GM23338 (cell line): Measurements from ENCODE around the gene PRG2. TPM values are rescaled to one million over a fixed set of nuclear protein-coding genes. Genes with fewer than 3 reads are reported as not detected.
A peak's percentile ranks its signal among the peaks of the same experiment; 100 is the strongest.

Experiments
- ATAC-seq: fragments of 200-7000 bp; cut with Tn5 transposase; 3 replicates; pipeline ENCODE4 v1.9.1; 2020
- DNase-seq: peaks from one replicate; pipeline ENCODE4 v3.0.0-alpha.2; 2015; ENCODE audit warnings: low spot score
- H2AFZ ChIP-seq: fragments of 200-600 bp; sonication (generic); 2 replicates; pipeline ENCODE4 v1.8.0; 2016; ENCODE audit warnings: antibody characterized with exemption, mild to moderate bottlenecking, moderate library complexity
- H3F3A ChIP-seq: fragments of 200-600 bp; sonication (generic); replicated peaks from 2 replicates; pipeline ENCODE4 v1.8.0; 2017; ENCODE audit warnings: antibody characterized with exemption, mixed run types, low read depth
- H3K27ac ChIP-seq: fragments of 200-600 bp; sonication (generic); 2 replicates; pipeline ENCODE4 v1.6.1; 2016; ENCODE audit warnings: low read depth
- H3K27me3 ChIP-seq: fragments of 200-600 bp; sonication (generic); 2 replicates; pipeline ENCODE4 v1.8.0; 2016; ENCODE audit warnings: mild to moderate bottlenecking, mixed run types, moderate library complexity; ENCODE audit not compliant: insufficient read depth
- H3K36me3 ChIP-seq: fragments of 200-600 bp; sonication (generic); 2 replicates; pipeline ENCODE4 v1.8.0; 2016; ENCODE audit warnings: mild to moderate bottlenecking; ENCODE audit not compliant: insufficient read depth
- H3K4me1 ChIP-seq: fragments of 200-600 bp; sonication (generic); 2 replicates; pipeline ENCODE4 v1.8.0; 2016; ENCODE audit warnings: mild to moderate bottlenecking, moderate library complexity; ENCODE audit not compliant: insufficient read depth
- H3K4me2 ChIP-seq: fragments of 200-600 bp; sonication (generic); 2 replicates; pipeline ENCODE4 v1.7.1; 2017; ENCODE audit warnings: mixed run types
- H3K4me3 ChIP-seq: fragments of 200-600 bp; sonication (generic); 2 replicates; pipeline ENCODE4 v1.6.1; 2016; ENCODE audit warnings: mixed run types
- H3K79me2 ChIP-seq: fragments of 200-600 bp; sonication (generic); replicated peaks from 2 replicates; pipeline ENCODE4 v1.8.0; 2017; ENCODE audit warnings: mild to moderate bottlenecking; ENCODE audit not compliant: insufficient read depth
- H3K9me2 ChIP-seq: fragments of 200-600 bp; sonication (generic); 2 replicates; pipeline ENCODE4 v1.8.0; 2017; ENCODE audit not compliant: insufficient read depth
- H4K20me1 ChIP-seq: fragments of 200-600 bp; sonication (generic); replicated peaks from 2 replicates; pipeline ENCODE4 v1.8.0; 2017; ENCODE audit warnings: mild to moderate bottlenecking; ENCODE audit not compliant: insufficient read depth
- H3K27ac Mint-ChIP-seq: 2 replicates; pipeline ENCODE4 v1.8.0; 2020; ENCODE audit warnings: inconsistent platforms, mild to moderate bottlenecking, moderate library complexity, mixed read lengths
- H3K27me3 Mint-ChIP-seq: 3 replicates; pipeline ENCODE4 v1.8.0; 2022; ENCODE audit warnings: low read depth, mild to moderate bottlenecking, moderate library complexity, mixed read lengths, inconsistent platforms; ENCODE audit not compliant: insufficient read depth, poor library complexity
- H3K36me3 Mint-ChIP-seq: 3 replicates; pipeline ENCODE4 v1.8.0; 2021; ENCODE audit warnings: low read depth, mild to moderate bottlenecking, inconsistent platforms, moderate library complexity, mixed read lengths
- H3K4me1 Mint-ChIP-seq: 3 replicates; pipeline ENCODE4 v1.8.0; 2020; ENCODE audit warnings: mild to moderate bottlenecking, inconsistent platforms, mixed read lengths
- H3K4me3 Mint-ChIP-seq: 3 replicates; pipeline ENCODE4 v1.8.0; 2021; ENCODE audit warnings: moderate library complexity, mild to moderate bottlenecking, inconsistent platforms, mixed read lengths
- H3K9me3 Mint-ChIP-seq: 3 replicates; pipeline ENCODE4 v1.8.0; 2020; ENCODE audit warnings: moderate library complexity, mild to moderate bottlenecking, inconsistent platforms, mixed read lengths
- CREB1 ChIP-seq: fragments of 250-450 bp; sonication (Bioruptor Pico); IDR thresholded peaks from 2 replicates; pipeline ENCODE4 v1.5.0; 2020; ENCODE audit warnings: low read depth, mild to moderate bottlenecking, moderate library complexity
- EZH2 ChIP-seq: fragments of 200-600 bp; sonication (generic); IDR thresholded peaks from one replicate; pipeline ENCODE4 v1.8.0; 2017; ENCODE audit warnings: antibody characterized with exemption, mild to moderate bottlenecking, low read depth; ENCODE audit not compliant: unreplicated experiment
- EZH2phosphoT487 ChIP-seq: fragments of 200-600 bp; sonication (generic); IDR thresholded peaks from one replicate; pipeline ENCODE4 v1.8.1; 2018; ENCODE audit warnings: antibody characterized with exemption; ENCODE audit not compliant: unreplicated experiment
- JUNB ChIP-seq: IDR thresholded peaks from one replicate; pipeline ENCODE4 v1.6.1; 2016; ENCODE audit warnings: antibody characterized with exemption; ENCODE audit not compliant: unreplicated experiment
- NANOG ChIP-seq: IDR thresholded peaks from 2 replicates; pipeline ENCODE4 v1.6.1; 2016; ENCODE audit warnings: antibody characterized with exemption, borderline replicate concordance
- POLR2AphosphoS5 ChIP-seq: IDR thresholded peaks from 2 replicates; pipeline ENCODE4 v1.6.1; 2016; ENCODE audit warnings: antibody characterized with exemption, low read depth
- STAT1 ChIP-seq: IDR thresholded peaks from one replicate; pipeline ENCODE4 v1.6.1; 2016; ENCODE audit warnings: antibody characterized with exemption; ENCODE audit not compliant: unreplicated experiment
- ZNF114 ChIP-seq: fragments of 250-450 bp; sonication (Bioruptor Pico); IDR thresholded peaks from 2 replicates; pipeline ENCODE4 v1.5.0; 2020; ENCODE audit warnings: mild to moderate bottlenecking, moderate library complexity
- ZNF331 ChIP-seq: fragments of 250-450 bp; sonication (Bioruptor Pico); IDR thresholded peaks from 2 replicates; pipeline ENCODE4 v1.5.0; 2020; ENCODE audit warnings: low read depth, mild to moderate bottlenecking, moderate library complexity
- polyA plus RNA-seq: library from polyadenylated mRNA; unstranded; fragments of >200 nt; fragmentation: Nextera tagmentation; extraction: Ambion mirVana; gene quantifications from 2 replicates; pipeline ENCODE4 v1.2.1, GENCODE V29; 2016
- total RNA-seq: library from RNA; depleted of rRNA; stranded (reverse); fragments of >200 nt; shearing (Covaris generic); gene quantifications from 2 replicates; pipeline ENCODE4 v1.2.3, GENCODE V29; 2014
- TF ChIP-seq, protein P1 (sequence below): IDR thresholded peaks from 2 replicates; pipeline ENCODE4 v1.6.1; 2016; ENCODE audit warnings: antibody characterized with exemption
- TF ChIP-seq, protein P2 (sequence below): IDR thresholded peaks from one replicate; pipeline ENCODE4 v1.6.1; 2018; ENCODE audit warnings: antibody characterized with exemption; ENCODE audit not compliant: unreplicated experiment
- TF ChIP-seq, protein P3 (sequence below), 2 experiments: fragments of 200-600 bp in 1 of 2; sonication (generic) in 1 of 2; conservative IDR thresholded peaks; 2 replicates each; pipeline versions ENCODE4 v1.5.1 to v1.6.1; 2016 to 2017; ENCODE audit warnings: antibody characterized with exemption in 2 of 2, low read depth in 2 of 2, mild to moderate bottlenecking in 2 of 2, moderate library complexity in 1 of 2
- TF ChIP-seq, protein P4 (sequence below): fragments of 250-450 bp; sonication (Bioruptor Pico); IDR thresholded peaks from 2 replicates; pipeline ENCODE4 v1.5.0; 2020; ENCODE audit warnings: mild to moderate bottlenecking, moderate library complexity

PRG2 gene
- total and polyA plus RNA-seq, 2 experiments from 2014 or later = not detected

DNA sequence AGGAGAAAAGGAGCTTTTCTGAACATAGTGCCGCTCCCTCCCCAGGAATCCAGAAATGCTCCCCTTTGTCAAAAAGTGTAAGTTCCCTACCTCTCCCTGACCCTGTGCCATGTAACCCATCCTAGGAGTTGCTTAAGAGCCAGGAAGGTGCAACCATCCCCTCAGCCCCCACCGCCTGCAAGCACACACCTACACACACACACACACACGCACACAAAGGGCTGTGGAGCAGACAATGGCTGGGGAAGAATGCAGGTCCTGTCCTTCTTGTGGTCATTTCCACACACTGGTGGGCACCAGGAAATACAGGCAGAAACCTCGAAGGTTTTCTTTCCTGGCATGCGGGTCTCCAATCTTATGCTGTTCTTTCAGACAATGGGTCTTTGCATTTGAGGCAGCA lies 51.1 kb downstream of the PRG2 start:
- no peaks in the 10 kb centered on the region for H3K36me3 ChIP-seq
- TF ChIP-seq ZNF114 (no peak), NANOG (no peak), EZH2 (no peak), CREB1 (CRISPR knock-in tag) (no peak), POLR2AphosphoS5 (no peak), ZNF331 (CRISPR knock-in tag) (no peak), JUNB (no peak), EZH2phosphoT487 (no peak), STAT1 (no peak)
- TF ChIP-seq, protein P1, sequence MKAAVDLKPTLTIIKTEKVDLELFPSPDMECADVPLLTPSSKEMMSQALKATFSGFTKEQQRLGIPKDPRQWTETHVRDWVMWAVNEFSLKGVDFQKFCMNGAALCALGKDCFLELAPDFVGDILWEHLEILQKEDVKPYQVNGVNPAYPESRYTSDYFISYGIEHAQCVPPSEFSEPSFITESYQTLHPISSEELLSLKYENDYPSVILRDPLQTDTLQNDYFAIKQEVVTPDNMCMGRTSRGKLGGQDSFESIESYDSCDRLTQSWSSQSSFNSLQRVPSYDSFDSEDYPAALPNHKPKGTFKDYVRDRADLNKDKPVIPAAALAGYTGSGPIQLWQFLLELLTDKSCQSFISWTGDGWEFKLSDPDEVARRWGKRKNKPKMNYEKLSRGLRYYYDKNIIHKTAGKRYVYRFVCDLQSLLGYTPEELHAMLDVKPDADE = no peak
- TF ChIP-seq, protein P2, sequence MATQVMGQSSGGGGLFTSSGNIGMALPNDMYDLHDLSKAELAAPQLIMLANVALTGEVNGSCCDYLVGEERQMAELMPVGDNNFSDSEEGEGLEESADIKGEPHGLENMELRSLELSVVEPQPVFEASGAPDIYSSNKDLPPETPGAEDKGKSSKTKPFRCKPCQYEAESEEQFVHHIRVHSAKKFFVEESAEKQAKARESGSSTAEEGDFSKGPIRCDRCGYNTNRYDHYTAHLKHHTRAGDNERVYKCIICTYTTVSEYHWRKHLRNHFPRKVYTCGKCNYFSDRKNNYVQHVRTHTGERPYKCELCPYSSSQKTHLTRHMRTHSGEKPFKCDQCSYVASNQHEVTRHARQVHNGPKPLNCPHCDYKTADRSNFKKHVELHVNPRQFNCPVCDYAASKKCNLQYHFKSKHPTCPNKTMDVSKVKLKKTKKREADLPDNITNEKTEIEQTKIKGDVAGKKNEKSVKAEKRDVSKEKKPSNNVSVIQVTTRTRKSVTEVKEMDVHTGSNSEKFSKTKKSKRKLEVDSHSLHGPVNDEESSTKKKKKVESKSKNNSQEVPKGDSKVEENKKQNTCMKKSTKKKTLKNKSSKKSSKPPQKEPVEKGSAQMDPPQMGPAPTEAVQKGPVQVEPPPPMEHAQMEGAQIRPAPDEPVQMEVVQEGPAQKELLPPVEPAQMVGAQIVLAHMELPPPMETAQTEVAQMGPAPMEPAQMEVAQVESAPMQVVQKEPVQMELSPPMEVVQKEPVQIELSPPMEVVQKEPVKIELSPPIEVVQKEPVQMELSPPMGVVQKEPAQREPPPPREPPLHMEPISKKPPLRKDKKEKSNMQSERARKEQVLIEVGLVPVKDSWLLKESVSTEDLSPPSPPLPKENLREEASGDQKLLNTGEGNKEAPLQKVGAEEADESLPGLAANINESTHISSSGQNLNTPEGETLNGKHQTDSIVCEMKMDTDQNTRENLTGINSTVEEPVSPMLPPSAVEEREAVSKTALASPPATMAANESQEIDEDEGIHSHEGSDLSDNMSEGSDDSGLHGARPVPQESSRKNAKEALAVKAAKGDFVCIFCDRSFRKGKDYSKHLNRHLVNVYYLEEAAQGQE = no peak
- TF ChIP-seq, protein P3, sequence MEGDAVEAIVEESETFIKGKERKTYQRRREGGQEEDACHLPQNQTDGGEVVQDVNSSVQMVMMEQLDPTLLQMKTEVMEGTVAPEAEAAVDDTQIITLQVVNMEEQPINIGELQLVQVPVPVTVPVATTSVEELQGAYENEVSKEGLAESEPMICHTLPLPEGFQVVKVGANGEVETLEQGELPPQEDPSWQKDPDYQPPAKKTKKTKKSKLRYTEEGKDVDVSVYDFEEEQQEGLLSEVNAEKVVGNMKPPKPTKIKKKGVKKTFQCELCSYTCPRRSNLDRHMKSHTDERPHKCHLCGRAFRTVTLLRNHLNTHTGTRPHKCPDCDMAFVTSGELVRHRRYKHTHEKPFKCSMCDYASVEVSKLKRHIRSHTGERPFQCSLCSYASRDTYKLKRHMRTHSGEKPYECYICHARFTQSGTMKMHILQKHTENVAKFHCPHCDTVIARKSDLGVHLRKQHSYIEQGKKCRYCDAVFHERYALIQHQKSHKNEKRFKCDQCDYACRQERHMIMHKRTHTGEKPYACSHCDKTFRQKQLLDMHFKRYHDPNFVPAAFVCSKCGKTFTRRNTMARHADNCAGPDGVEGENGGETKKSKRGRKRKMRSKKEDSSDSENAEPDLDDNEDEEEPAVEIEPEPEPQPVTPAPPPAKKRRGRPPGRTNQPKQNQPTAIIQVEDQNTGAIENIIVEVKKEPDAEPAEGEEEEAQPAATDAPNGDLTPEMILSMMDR (conservative IDR thresholded peaks at IDR 0.05; ENCODE audit: low read depth in 2 of 2) = no peak
- TF ChIP-seq, protein P4, sequence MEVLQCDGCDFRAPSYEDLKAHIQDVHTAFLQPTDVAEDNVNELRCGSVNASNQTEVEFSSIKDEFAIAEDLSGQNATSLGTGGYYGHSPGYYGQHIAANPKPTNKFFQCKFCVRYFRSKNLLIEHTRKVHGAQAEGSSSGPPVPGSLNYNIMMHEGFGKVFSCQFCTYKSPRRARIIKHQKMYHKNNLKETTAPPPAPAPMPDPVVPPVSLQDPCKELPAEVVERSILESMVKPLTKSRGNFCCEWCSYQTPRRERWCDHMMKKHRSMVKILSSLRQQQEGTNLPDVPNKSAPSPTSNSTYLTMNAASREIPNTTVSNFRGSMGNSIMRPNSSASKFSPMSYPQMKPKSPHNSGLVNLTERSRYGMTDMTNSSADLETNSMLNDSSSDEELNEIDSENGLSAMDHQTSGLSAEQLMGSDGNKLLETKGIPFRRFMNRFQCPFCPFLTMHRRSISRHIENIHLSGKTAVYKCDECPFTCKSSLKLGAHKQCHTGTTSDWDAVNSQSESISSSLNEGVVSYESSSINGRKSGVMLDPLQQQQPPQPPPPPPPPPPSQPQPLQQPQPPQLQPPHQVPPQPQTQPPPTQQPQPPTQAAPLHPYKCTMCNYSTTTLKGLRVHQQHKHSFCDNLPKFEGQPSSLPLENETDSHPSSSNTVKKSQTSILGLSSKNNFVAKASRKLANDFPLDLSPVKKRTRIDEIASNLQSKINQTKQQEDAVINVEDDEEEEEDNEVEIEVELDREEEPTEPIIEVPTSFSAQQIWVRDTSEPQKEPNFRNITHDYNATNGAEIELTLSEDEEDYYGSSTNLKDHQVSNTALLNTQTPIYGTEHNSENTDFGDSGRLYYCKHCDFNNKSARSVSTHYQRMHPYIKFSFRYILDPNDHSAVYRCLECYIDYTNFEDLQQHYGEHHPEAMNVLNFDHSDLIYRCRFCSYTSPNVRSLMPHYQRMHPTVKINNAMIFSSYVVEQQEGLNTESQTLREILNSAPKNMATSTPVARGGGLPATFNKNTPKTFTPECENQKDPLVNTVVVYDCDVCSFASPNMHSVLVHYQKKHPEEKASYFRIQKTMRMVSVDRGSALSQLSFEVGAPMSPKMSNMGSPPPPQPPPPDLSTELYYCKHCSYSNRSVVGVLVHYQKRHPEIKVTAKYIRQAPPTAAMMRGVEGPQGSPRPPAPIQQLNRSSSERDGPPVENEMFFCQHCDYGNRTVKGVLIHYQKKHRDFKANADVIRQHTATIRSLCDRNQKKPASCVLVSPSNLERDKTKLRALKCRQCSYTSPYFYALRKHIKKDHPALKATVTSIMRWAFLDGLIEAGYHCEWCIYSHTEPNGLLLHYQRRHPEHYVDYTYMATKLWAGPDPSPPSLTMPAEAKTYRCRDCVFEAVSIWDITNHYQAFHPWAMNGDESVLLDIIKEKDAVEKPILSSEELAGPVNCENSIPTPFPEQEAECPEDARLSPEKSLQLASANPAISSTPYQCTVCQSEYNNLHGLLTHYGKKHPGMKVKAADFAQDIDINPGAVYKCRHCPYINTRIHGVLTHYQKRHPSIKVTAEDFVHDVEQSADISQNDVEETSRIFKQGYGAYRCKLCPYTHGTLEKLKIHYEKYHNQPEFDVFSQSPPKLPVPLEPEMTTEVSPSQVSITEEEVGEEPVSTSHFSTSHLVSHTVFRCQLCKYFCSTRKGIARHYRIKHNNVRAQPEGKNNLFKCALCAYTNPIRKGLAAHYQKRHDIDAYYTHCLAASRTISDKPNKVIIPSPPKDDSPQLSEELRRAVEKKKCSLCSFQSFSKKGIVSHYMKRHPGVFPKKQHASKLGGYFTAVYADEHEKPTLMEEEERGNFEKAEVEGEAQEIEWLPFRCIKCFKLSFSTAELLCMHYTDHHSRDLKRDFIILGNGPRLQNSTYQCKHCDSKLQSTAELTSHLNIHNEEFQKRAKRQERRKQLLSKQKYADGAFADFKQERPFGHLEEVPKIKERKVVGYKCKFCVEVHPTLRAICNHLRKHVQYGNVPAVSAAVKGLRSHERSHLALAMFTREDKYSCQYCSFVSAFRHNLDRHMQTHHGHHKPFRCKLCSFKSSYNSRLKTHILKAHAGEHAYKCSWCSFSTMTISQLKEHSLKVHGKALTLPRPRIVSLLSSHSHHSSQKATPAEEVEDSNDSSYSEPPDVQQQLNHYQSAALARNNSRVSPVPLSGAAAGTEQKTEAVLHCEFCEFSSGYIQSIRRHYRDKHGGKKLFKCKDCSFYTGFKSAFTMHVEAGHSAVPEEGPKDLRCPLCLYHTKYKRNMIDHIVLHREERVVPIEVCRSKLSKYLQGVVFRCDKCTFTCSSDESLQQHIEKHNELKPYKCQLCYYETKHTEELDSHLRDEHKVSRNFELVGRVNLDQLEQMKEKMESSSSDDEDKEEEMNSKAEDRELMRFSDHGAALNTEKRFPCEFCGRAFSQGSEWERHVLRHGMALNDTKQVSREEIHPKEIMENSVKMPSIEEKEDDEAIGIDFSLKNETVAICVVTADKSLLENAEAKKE = no peak
- Mint-ChIP-seq H3K27me3 (peaks cover 12% of the 10 kb centered on the region), H3K9me3 (no peaks in the 10 kb centered on the region), H3K4me1 (peaks cover 61% of the 10 kb centered on the region), H3K4me3 (no peak overlapping the region; the same call in 2 of the 3 replicates), H3K27ac (no peak overlapping the region), H3K36me3 (peaks cover 8% of the 10 kb centered on the region)
- no peak overlapping the region for H3K4me3 ChIP-seq
- peaks cover 14% of the 10 kb centered on the region for H3K79me2 ChIP-seq
- H3K4me1 ChIP-seq = peaks cover 52% of the 10 kb centered on the region
- H4K20me1 ChIP-seq = peaks cover 8% of the 10 kb centered on the region; the same call in 1 of the 2 replicates
- DNase-seq (no peak), ATAC-seq (no peak)
- peaks cover 4% of the 10 kb centered on the region; the same call in 1 of the 2 replicates for H3K27me3 ChIP-seq
- no peaks in the 10 kb centered on the region for H3K9me2 ChIP-seq
- H3F3A ChIP-seq = no peaks in the 10 kb centered on the region
- H2AFZ ChIP-seq = peak overlapping the region; percentile 92
- no peak overlapping the region for H3K4me2 ChIP-seq
- no peak overlapping the region for H3K27ac ChIP-seq
